Measurements from ENCODE around the gene FAM107B. TPM values are rescaled to one million over a fixed set of nuclear protein-coding genes. Genes with fewer than 3 reads are reported as not detected.

Gene FAM107B
- total RNA-seq, 1 donor from 2014 or later: 19.0 TPM

- peak; percentile 60 for ATAC-seq
Measured at GRCh38 chr10:14554091-14554490, 220.6 kb downstream of the FAM107B start.

- peak; percentile 67 for ATAC-seq
Measured at GRCh38 chr10:14553448-14553847, 221.2 kb downstream of the FAM107B start.

- no peak for ATAC-seq
Measured at GRCh38 chr10:14552015-14552414, 222.7 kb downstream of the FAM107B start.

GRCh38 chr10:14550471-14550981 lies 224.2 kb downstream of the FAM107B start:
- ATAC-seq: no peak

GRCh38 chr10:14549496-14549895 lies 225.2 kb downstream of the FAM107B start:
- ATAC-seq: no peak

GRCh38 chr10:14548970-14549369 lies 225.7 kb downstream of the FAM107B start:
- no peak for ATAC-seq

GRCh38 chr10:14548474-14548873 lies 226.2 kb downstream of the FAM107B start:
- ATAC-seq: no peak

- no peak for ATAC-seq
Measured at GRCh38 chr10:14547816-14548215, 226.9 kb downstream of the FAM107B start.

GRCh38 chr10:14545827-14546226 lies 228.9 kb downstream of the FAM107B start:
- ATAC-seq: peak; percentile 51

- ATAC-seq: no peak
Measured at GRCh38 chr10:14543904-14544210, 230.8 kb downstream of the FAM107B start.

GRCh38 chr10:14543046-14543903 lies 231.4 kb downstream of the FAM107B start:
- ATAC-seq: peak; percentile 33

- ATAC-seq: no peak
Measured at GRCh38 chr10:14541379-14541778, 233.3 kb downstream of the FAM107B start.

GRCh38 chr10:14540611-14541010 lies 234.1 kb downstream of the FAM107B start:
- no peak for ATAC-seq

- no peak for ATAC-seq
Measured at GRCh38 chr10:14540062-14540461, 234.6 kb downstream of the FAM107B start.

GRCh38 chr10:14539176-14539575 lies 235.5 kb downstream of the FAM107B start:
- no peak for ATAC-seq

GRCh38 chr10:14536241-14537213 lies 238.2 kb downstream of the FAM107B start:
- ATAC-seq: peak; percentile 65

- no peak for ATAC-seq
Measured at GRCh38 chr10:14535457-14536130, 239.1 kb downstream of the FAM107B start.

- ATAC-seq: no peak
Measured at GRCh38 chr10:14534152-14534551, 240.5 kb downstream of the FAM107B start.

GRCh38 chr10:14533295-14533694 lies 241.4 kb downstream of the FAM107B start:
- peak; percentile 55 for ATAC-seq

- ATAC-seq: peak; percentile 86
Measured at GRCh38 chr10:14532473-14533251, 242.0 kb downstream of the FAM107B start.

- ATAC-seq: no peak
Measured at GRCh38 chr10:14531974-14532373, 242.7 kb downstream of the FAM107B start.

- no peak for ATAC-seq
Measured at GRCh38 chr10:14530465-14530864, 244.2 kb downstream of the FAM107B start.

All from esophagus mucosa (tissue), 1 donor.